HG02884 (cell line): ENCODE results near the gene SUGP1.

Experiments used
- ATAC-seq: cut with Tn5 transposase; IDR thresholded peaks from one replicate; pipeline ENCODE4 v1.9.1; 2021; ENCODE audit warnings: mild to moderate bottlenecking, moderate library complexity; ENCODE audit not compliant: unreplicated experiment

Gene SUGP1

GRCh38 chr19:19342086-19343015 lies 22.0 kb upstream of the SUGP1 start:
- ATAC-seq = no peak

DNA sequence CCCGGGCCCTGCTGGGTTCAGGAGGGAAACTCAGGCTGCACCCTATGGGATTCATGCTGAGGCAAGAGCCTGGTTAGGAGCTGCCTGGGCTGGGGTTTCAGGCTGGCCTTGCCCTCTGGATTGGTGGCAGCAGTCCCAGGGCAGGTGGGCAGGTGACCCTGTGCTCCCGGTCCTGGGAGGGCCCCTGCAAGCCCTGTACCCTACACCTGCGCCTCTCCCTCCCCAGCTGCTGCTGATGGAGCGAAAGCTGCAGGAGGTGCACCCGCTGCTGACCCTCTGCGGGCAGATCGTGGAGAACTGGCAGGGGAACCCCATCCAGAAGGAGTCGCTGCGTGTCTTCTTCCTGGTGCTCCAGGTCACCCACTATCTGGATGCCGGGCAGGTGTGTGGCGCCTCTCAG lies 20.7 kb upstream of the SUGP1 start:
- no peak for ATAC-seq

GRCh38 chr19:19338082-19338481 lies 17.8 kb upstream of the SUGP1 start:
- no peak for ATAC-seq

GRCh38 chr19:19337120-19337519 lies 16.8 kb upstream of the SUGP1 start:
- no peak for ATAC-seq

GRCh38 chr19:19336597-19336996 lies 16.3 kb upstream of the SUGP1 start:
- ATAC-seq = no peak

GRCh38 chr19:19335408-19336158 lies 15.3 kb upstream of the SUGP1 start:
- no peak for ATAC-seq

DNA sequence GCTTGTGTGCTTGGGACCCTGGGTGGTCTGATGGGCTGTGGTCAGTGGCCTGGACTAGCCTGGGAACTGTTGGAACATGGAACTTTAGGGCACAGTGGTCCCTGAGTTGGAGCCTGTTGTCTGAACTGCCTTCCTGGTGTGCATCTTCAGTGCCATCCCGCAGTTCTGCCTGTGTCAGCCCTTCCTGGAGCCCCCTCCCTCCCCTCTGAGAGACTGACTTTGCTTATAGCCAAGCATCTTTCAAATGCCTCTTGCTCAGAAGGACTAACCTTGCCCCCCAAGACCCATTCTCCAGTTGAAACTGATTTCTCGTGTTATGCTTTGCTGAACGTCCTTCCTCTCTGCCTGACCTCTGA lies 14.7 kb upstream of the SUGP1 start:
- no peak for ATAC-seq

DNA sequence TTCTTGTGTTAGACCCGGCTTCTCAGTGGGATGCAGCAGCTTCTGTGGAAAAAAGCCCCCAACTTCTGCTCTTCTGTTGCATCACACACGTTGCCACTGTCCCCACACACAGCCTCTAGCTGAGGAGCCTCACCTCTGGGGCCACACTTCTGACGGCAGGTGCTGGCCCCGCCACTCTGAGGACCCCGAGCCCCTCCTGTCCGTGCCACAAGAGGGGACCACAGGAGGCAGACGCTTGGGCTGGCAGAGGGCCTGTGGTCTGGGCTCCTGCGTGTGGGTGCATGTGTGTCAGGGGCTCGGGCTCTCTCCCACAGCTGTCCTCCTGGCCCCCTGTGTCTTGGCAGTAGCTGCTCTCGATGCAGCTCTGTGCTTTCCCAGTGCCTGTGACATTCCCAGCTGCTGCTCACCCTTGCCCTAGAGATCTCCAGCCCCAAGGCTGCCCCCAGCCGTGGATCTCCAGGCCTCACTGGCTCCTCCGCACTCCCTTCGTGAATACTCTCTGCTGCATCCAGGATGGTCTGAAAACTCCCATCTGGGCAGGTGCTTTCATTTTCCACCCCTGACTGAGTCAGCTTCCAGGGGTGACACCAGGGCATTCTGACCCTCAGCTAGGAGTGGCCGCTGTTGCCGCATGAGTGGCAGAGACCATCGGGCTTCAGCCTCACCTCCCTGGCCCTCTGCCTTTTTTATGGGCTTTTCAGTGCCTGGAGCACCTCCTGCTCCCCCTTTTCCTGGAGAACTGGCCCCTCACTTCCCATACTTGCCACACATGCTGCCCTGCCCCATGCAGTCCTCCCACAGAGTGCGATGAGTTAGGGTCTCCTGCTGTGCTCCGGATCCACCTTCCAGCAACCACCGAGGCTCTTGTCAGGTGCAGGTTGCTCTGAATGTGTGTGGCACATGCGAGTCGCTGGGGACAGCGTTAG lies 14.0 kb upstream of the SUGP1 start:
- no peak for ATAC-seq

- ATAC-seq = no peak
These were observed 8.8 kb upstream of the SUGP1 start for GRCh38 chr19:19329126-19329525.

DNA sequence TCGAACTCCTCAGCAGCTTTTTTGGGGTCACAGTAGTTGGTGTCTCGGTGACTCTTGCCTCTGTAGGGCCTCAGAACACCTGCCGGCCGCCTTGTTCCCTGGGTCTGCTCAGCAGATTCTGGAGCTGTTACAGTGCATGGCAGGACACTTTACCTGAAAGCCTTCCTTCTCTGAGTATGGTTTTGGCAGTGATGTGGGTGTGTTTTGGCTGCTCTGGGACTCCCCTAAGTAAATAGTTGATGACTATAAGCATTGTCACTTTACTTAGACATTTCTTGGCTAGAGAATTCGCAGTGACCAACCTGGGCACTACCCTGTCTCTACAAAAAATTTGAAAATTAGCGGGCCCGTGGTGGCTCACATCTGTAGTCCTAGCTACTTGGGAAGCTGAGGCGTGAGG lies 7.4 kb upstream of the SUGP1 start:
- no peak for ATAC-seq

GRCh38 chr19:19324059-19324770 lies 3.9 kb upstream of the SUGP1 start:
- no peak for ATAC-seq

GRCh38 chr19:19321141-19321577 lies 850 bp upstream of the SUGP1 start:
- no peak for ATAC-seq

DNA sequence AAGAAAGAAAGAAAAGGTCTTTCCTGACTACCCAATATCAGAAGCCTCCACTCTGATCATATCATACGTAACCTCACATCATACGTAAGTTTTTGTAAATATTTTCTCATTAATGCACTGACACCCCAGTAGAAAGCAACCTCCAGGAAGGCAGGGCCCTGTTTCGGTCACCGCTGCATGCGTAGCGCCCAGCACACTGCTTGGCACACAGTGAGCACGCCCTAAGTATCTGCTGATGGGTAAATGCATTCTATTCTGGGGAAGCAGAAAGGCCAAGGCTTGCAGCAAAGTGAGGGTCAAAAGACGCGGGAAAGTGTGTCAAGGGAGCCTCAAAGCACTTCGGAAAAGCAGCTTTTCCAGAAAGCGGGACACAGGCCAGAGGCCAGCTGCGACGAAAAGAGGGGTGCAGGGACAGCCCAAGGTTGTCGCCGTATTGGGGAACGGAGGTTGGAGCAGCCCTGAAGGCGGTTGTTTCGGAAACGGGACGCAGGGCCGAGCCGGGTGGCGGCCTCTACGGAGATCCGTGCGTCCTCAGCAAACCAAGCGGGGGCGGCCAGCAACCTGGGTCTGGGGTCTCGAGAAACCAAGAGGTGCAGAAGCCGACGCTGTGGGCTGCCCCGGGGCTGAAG lies 463 bp downstream of the SUGP1 start:
- no peak for ATAC-seq

DNA sequence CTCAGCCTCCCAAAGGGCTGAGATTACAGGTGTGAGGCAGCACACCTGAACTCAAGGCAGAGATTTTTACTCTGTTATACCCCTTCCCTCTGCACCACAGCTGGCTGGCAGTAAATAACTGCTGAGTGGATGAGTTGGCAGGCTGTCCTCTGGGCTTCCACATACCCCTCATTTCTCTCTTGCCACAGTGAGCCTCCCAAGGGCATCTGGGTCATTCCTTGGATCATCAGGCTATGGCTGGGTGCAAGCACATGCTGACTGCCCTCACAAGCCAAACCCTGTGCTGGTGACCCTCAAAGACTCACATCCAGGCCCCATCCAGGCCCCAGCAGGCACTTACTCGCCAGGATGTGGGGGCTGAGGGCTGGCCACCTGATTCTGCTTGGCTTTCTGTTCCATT lies 4.2 kb downstream of the SUGP1 start:
- no peak for ATAC-seq

GRCh38 chr19:19315444-19315843 lies 4.9 kb downstream of the SUGP1 start:
- no peak for ATAC-seq

GRCh38 chr19:19308373-19308772 lies 11.9 kb downstream of the SUGP1 start:
- no peak for ATAC-seq

- ATAC-seq = no peak
These were observed 14.1 kb downstream of the SUGP1 start for GRCh38 chr19:19306191-19306590.

- no peak for ATAC-seq
These were observed 14.6 kb downstream of the SUGP1 start for GRCh38 chr19:19305696-19306095.

DNA sequence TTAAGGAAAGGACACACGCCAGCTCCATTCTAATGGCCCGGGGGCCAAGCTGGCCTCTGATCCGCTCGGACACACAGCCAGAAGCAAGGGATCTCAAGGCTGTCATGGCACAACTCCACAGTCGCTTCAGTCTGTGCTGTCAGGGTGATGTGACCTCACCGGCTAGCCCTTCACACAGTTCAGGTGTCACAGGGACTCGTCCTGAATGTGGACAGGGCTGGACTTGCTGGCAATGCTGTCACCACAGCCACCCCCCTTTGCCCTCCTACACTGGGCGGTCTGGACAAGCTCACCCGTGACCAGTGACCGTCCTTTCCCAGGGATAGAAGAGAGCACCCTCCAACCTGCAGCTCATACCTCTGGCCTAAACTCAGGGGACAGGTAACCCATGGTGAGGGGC lies 15.2 kb downstream of the SUGP1 start:
- no peak for ATAC-seq
